ENCODE data around the gene PLAAT3.

DNA sequence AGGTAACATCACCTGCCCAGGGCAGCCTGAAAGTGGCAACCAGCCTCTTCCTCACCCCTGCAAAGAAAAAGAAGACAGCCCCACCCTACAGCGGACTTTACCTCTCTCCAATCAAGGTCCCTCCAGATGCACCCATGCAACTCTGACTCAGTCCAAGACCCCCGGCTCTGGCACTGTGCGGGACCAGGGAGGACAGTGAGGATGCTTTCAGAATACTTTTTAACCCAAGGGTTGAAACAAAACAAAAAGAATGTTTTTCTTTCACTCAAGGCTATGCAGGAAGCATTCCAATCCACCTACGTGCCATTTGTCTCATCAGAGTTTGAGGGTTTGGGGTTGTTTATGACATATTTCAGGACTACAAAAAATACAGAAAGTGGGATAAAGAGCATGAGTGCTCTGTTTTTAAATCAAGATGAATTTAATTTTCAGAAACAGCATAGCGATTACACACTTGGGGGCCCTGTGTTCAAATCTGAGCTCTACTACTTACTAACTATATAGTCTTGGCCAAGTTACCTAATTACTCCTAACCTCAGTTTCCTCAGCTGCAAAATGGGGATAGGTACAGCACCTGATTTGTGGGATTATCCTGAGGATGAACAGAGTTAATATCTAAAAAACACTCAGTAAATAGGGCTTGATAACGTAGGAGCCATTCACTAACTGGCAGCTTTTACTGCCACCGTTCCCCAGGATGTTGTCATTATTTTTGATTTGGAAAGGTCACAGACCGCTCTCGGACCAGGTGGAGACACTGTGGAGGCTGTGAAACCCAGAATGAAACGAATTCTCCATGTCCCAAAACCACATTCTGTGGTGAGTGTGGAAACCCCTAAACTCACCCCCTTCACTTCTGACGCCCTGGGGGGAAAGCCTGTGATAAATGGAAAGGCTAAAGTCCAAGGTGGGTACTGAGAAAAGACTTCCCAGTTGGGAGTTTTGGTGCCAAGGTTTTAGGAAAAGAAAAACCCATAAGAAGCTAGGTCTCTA, 5.6 kb downstream of the PLAAT3 start:
- TF ChIP-seq ZNF202 (tag by site-specific recombination; IDR thresholded peaks at IDR 0.05; ENCODE audit: borderline replicate concordance) = no peak
- no peak for TF ChIP-seq ZNF37A (tag by site-specific recombination; IDR thresholded peaks at IDR 0.05)
- TF ChIP-seq YY1 (tag by site-specific recombination; IDR thresholded peaks at IDR 0.05) = no peak
- TF ChIP-seq, protein P1, sequence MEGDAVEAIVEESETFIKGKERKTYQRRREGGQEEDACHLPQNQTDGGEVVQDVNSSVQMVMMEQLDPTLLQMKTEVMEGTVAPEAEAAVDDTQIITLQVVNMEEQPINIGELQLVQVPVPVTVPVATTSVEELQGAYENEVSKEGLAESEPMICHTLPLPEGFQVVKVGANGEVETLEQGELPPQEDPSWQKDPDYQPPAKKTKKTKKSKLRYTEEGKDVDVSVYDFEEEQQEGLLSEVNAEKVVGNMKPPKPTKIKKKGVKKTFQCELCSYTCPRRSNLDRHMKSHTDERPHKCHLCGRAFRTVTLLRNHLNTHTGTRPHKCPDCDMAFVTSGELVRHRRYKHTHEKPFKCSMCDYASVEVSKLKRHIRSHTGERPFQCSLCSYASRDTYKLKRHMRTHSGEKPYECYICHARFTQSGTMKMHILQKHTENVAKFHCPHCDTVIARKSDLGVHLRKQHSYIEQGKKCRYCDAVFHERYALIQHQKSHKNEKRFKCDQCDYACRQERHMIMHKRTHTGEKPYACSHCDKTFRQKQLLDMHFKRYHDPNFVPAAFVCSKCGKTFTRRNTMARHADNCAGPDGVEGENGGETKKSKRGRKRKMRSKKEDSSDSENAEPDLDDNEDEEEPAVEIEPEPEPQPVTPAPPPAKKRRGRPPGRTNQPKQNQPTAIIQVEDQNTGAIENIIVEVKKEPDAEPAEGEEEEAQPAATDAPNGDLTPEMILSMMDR (tag by site-specific recombination; IDR thresholded peaks at IDR 0.05) = no peak
- TF ChIP-seq ZXDB (tag by site-specific recombination; IDR thresholded peaks at IDR 0.05) = no peak
